ENCODE measurements around the gene DAGLA. TPM values are rescaled to one million over a fixed set of nuclear protein-coding genes. Genes with fewer than 3 reads are reported as not detected.

DAGLA gene
- total and polyA plus RNA-seq, 2 experiments from 2014 or later, result 7.4 to 8.9 TPM

DNA sequence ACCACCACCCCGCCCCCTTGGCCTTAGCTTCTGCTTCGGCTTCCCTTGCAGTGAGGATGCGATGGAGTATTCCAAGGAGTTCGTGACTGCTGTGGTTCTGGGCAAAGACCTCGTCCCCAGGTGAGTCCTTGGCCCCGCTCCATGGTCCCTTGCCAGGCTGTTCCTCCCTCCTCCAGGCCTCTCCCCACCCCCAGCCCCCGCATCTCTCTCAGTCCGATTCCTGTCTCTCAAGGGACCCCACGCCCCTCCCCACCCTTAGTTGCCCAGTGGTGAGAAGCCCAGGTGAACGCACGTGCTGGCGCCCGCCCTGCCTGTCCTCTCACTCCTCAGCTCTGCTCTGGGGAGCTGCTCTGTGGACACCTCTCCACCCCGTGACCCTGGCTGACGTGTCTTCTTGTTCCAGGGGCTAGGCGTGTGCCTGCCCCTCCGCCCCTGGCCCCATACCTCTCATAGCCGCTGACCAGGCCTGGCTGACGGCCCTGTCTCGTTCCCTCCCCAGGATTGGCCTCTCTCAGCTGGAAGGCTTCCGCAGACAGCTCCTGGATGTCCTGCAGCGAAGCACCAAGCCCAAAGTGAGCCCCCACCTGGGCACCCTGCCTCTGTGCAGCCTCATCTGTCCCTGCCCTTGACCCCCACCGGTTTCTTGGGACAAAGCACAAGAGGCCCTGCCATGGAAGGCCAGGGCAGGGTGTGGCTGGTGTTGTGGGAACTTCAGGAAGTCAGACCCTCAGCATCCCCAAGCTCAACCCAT is 57.6 kb downstream of the DAGLA start:
- H3K4me2 ChIP-seq, result no peak overlapping the region
- no peaks in the 10 kb centered on the region for H3K9me3 ChIP-seq (ENCODE audit: low read depth)
- no peaks in the 10 kb centered on the region for H3K9me2 ChIP-seq (replicated peaks; ENCODE audit: insufficient read depth)
- H3K79me2 ChIP-seq, result no peaks in the 10 kb centered on the region
- WGBS (ENCODE audit: low lambda C conversion rate, missing lambda C conversion rate), result 92% methylated on average over 18 of the region's 23 CpGs
- no peak for TF ChIP-seq EZH2 (IDR thresholded peaks at IDR 0.05; ENCODE audit: borderline replicate concordance)
- H3K36me3 ChIP-seq (replicated peaks; ENCODE audit: insufficient read depth, low read depth), result no peaks in the 10 kb centered on the region
- H4K20me1 ChIP-seq (ENCODE audit: insufficient read depth, poor library complexity, severe bottlenecking), result no peaks in the 10 kb centered on the region
- DNase-seq (ENCODE audit: low spot score), result no peak
- H3K27ac ChIP-seq, result no peak overlapping the region
- H3K27me3 ChIP-seq, result no peaks in the 10 kb centered on the region
- H2AFZ ChIP-seq, result no peak overlapping the region
- no peak overlapping the region for H3K4me3 ChIP-seq
- H3K4me1 ChIP-seq (ENCODE audit: insufficient read depth), result no peaks in the 10 kb centered on the region

DNA sequence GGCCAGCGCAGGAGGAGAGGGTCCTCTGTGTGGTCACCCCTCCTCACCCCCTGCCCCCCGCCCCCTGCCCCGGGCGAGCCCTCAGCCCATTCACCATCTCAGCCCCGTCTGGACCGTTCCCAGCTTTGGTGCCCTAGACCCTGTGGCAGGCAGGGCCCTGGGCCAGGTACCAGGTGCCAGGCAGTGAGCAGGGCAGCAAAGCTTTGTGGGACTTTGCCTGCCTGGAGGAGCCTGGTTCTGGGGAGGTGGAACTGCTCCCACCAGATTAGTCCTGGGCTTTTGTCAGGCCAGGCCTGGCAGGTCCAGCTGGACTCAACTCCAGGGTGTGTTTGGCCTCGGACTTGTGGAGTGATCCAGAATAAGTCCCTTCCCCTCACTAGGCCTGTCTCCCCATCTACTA is 58.6 kb downstream of the DAGLA start:
- H3K36me3 ChIP-seq (replicated peaks; ENCODE audit: insufficient read depth, low read depth), result no peaks in the 10 kb centered on the region
- H3K4me1 ChIP-seq (ENCODE audit: insufficient read depth), result no peaks in the 10 kb centered on the region

GRCh38 chr11:61739413-61739812 is 59.2 kb downstream of the DAGLA start:
- no peak for DNase-seq (ENCODE audit: low spot score)
- H3K4me2 ChIP-seq, result no peak overlapping the region
- TF ChIP-seq EZH2phosphoT487 (IDR thresholded peaks at IDR 0.05; ENCODE audit: low read depth, severe bottlenecking, unreplicated experiment) (no peak), EZH2 (IDR thresholded peaks at IDR 0.05; ENCODE audit: borderline replicate concordance) (no peak), CTCF (IDR thresholded peaks at IDR 0.05; ENCODE audit: poor library complexity) (no peak)
- H3K27me3 ChIP-seq, result no peaks in the 10 kb centered on the region
- WGBS (ENCODE audit: low lambda C conversion rate, missing lambda C conversion rate), result 94% methylated on average over 14 of the region's 15 CpGs
- no peak overlapping the region for H3K27ac ChIP-seq
- no peaks in the 10 kb centered on the region for H4K20me1 ChIP-seq (ENCODE audit: insufficient read depth, poor library complexity, severe bottlenecking)
- H3K9me3 ChIP-seq (ENCODE audit: low read depth), result no peaks in the 10 kb centered on the region
- no peak overlapping the region for H2AFZ ChIP-seq
- no peak overlapping the region for H3K4me3 ChIP-seq
- no peaks in the 10 kb centered on the region for H3K4me1 ChIP-seq (ENCODE audit: insufficient read depth)
- H3K36me3 ChIP-seq (replicated peaks; ENCODE audit: insufficient read depth, low read depth), result no peaks in the 10 kb centered on the region
- no peaks in the 10 kb centered on the region for H3K79me2 ChIP-seq
- H3K9me2 ChIP-seq (replicated peaks; ENCODE audit: insufficient read depth), result no peaks in the 10 kb centered on the region

More for the DNA sequence above, 58.6 kb downstream of the DAGLA start:
- H3K27ac ChIP-seq, result no peak overlapping the region
- no peak overlapping the region for H3K4me2 ChIP-seq
- H3K79me2 ChIP-seq, result no peaks in the 10 kb centered on the region
- TF ChIP-seq EZH2 (IDR thresholded peaks at IDR 0.05; ENCODE audit: borderline replicate concordance) (no peak), EZH2phosphoT487 (IDR thresholded peaks at IDR 0.05; ENCODE audit: low read depth, severe bottlenecking, unreplicated experiment) (no peak), CTCF (IDR thresholded peaks at IDR 0.05; ENCODE audit: poor library complexity) (no peak)
- no peak overlapping the region for H3K4me3 ChIP-seq
- no peaks in the 10 kb centered on the region for H3K9me2 ChIP-seq (replicated peaks; ENCODE audit: insufficient read depth)
- H4K20me1 ChIP-seq (ENCODE audit: insufficient read depth, poor library complexity, severe bottlenecking), result no peaks in the 10 kb centered on the region
- H3K27me3 ChIP-seq, result no peaks in the 10 kb centered on the region
- H3K9me3 ChIP-seq (ENCODE audit: low read depth), result no peaks in the 10 kb centered on the region
- no peak overlapping the region for H2AFZ ChIP-seq
- 89% methylated on average over 5 of the region's 7 CpGs for WGBS (ENCODE audit: low lambda C conversion rate, missing lambda C conversion rate)
- no peak for DNase-seq (ENCODE audit: low spot score)

DNA sequence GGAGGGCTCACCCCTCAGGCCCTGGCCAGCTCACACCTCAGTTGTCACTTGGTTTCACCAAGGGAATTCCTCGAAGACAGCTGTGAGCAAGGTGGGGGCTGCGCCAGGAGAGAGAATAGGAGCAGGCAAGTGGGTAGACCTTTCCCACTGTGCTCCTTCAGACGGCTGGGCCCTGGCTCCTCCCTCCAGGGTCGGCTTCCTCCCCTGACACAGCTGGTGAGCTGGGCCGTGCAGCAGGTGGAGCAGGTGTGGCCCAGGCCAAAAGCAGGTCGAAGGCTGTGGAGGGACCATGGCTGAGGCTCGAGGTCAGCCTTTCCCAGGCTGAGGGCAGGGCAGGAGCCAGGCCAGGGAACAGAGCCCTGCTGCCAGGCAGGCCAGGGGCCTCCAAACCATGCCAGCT is 59.8 kb downstream of the DAGLA start:
- Histone ChIP-seq H3K4me2 (no peak overlapping the region), H3K27ac (no peak overlapping the region), H3K9me2 (replicated peaks; ENCODE audit: insufficient read depth) (no peaks in the 10 kb centered on the region), H3K4me1 (ENCODE audit: insufficient read depth) (no peaks in the 10 kb centered on the region), H2AFZ (no peak overlapping the region), H3K4me3 (no peak overlapping the region), H4K20me1 (ENCODE audit: insufficient read depth, poor library complexity, severe bottlenecking) (no peaks in the 10 kb centered on the region), H3K36me3 (replicated peaks; ENCODE audit: insufficient read depth, low read depth) (no peaks in the 10 kb centered on the region), H3K27me3 (no peaks in the 10 kb centered on the region), H3K9me3 (ENCODE audit: low read depth) (no peaks in the 10 kb centered on the region), H3K79me2 (no peaks in the 10 kb centered on the region)
- DNase-seq (ENCODE audit: low spot score), result no peak
- WGBS (ENCODE audit: low lambda C conversion rate, missing lambda C conversion rate), result 72% methylated on average over 7 of the region's 7 CpGs
- TF ChIP-seq EZH2phosphoT487 (IDR thresholded peaks at IDR 0.05; ENCODE audit: low read depth, severe bottlenecking, unreplicated experiment) (no peak), CTCF (IDR thresholded peaks at IDR 0.05; ENCODE audit: poor library complexity) (no peak), EZH2 (IDR thresholded peaks at IDR 0.05; ENCODE audit: borderline replicate concordance) (no peak)

Measured in hepatocyte (in vitro differentiated cells).